B cell (primary cell): ENCODE data around the gene SPAG6. TPM values are rescaled to one million over a fixed set of nuclear protein-coding genes. Genes with fewer than 3 reads are reported as not detected.

Experiments used
- ATAC-seq: fragments of 200-7000 bp; cut with Tn5 transposase; one replicate; pipeline ENCODE4 v1.10.0; 2021; ENCODE audit warnings: low read depth, mild to moderate bottlenecking, moderate number of reproducible peaks, moderate library complexity
- CTCF ChIA-PET: fragments of 350-600 bp; sonication (Branson Sonifier 250); formaldehyde crosslinking; loops from one replicate; lab custom pipeline; 2021; ENCODE audit warnings: antibody characterized with exemption, inconsistent platforms; lab: Charles Lee
- POLR2A ChIA-PET: fragments of 350-600 bp; sonication (Branson Sonifier 250); formaldehyde crosslinking; loops from one replicate; lab custom pipeline; 2021; ENCODE audit warnings: antibody characterized with exemption; lab: Charles Lee
- DNase-seq: peaks from one replicate; pipeline ENCODE4 v3.0.0; 2013
- H2AFZ ChIP-seq: 2 replicates; pipeline ENCODE4 v1.6.1; 2012; ENCODE audit warnings: mild to moderate bottlenecking, low read depth, low read length; ENCODE audit not compliant: insufficient read depth, poor library complexity, severe bottlenecking
- H3K27ac ChIP-seq, 2 donors: 1 replicate in 1 of 2; 2 replicates in 1 of 2; pipeline ENCODE4 v1.5.1; 2012 to 2013; ENCODE audit warnings: low read length in 2 of 2, mild to moderate bottlenecking in 2 of 2, moderate library complexity in 1 of 2
- H3K27me3 ChIP-seq, 4 experiments: fragments of 200-600 bp in 1 of 4; sonication (generic) in 1 of 4; replicated peaks in 1 of 4; 1 replicate in 2 of 4; 2 replicates in 2 of 4; pipeline versions ENCODE4 v1.6.1 to v1.7.0; 2013 to 2016; ENCODE audit warnings: low read length in 3 of 4, mild to moderate bottlenecking in 2 of 4, mixed read lengths in 1 of 4, moderate library complexity in 1 of 4; ENCODE audit not compliant: insufficient read depth in 4 of 4, control insufficient read depth in 3 of 4; ENCODE audit errors: control extremely low read depth in 1 of 4
- H3K36me3 ChIP-seq, 2 experiments: replicated peaks in 1 of 2; 1 replicate in 1 of 2; 2 replicates in 1 of 2; pipeline versions ENCODE4 v1.6.1 to v1.7.1; 2013; ENCODE audit warnings: low read length in 1 of 2; ENCODE audit not compliant: insufficient read depth in 2 of 2, control insufficient read depth in 1 of 2; ENCODE audit errors: control extremely low read depth in 1 of 2, extremely low read depth in 1 of 2
- H3K4me1 ChIP-seq, 2 donors: fragments of 200-600 bp in 1 of 2; sonication (generic) in 1 of 2; 1 replicate in 1 of 2; 2 replicates in 1 of 2; pipeline versions ENCODE4 v1.5.1 to v1.6.1; 2013 to 2017; ENCODE audit warnings: low read length in 2 of 2; ENCODE audit not compliant: control insufficient read depth in 2 of 2, insufficient read depth in 2 of 2
- H3K4me2 ChIP-seq: replicated peaks from 2 replicates; pipeline ENCODE3; 2012; ENCODE audit warnings: mild to moderate bottlenecking, low read depth, low read length; ENCODE audit not compliant: poor library complexity, severe bottlenecking
- H3K4me3 ChIP-seq, 5 experiments: fragments of 200-600 bp in 1 of 5; sonication (generic) in 1 of 5; 1 replicate in 3 of 5; 2 replicates in 2 of 5; pipeline versions ENCODE4 v1.5.1 to v1.7.0; 2011 to 2016; ENCODE audit warnings: low read length in 4 of 5, mild to moderate bottlenecking in 4 of 5, low read depth in 2 of 5, control low read depth in 1 of 5, moderate library complexity in 1 of 5; ENCODE audit not compliant: insufficient read depth in 1 of 5; ENCODE audit errors: control extremely low read depth in 1 of 5, extremely low read depth in 1 of 5
- H3K79me2 ChIP-seq: fragments of 200-600 bp; sonication (generic); one replicate; pipeline ENCODE4 v1.6.0; 2016; ENCODE audit warnings: low read length; ENCODE audit not compliant: control insufficient read depth, insufficient read depth
- H3K9ac ChIP-seq: fragments of 200-600 bp; sonication (generic); 2 replicates; pipeline ENCODE4 v1.6.1; 2017; ENCODE audit warnings: mild to moderate bottlenecking, low read length, moderate library complexity
- H3K9me3 ChIP-seq, 3 donors: one replicate each; pipeline versions ENCODE4 v1.6.1 to v1.7.1; 2013; ENCODE audit warnings: low read length in 2 of 3; ENCODE audit not compliant: control insufficient read depth in 2 of 3, insufficient read depth in 1 of 3; ENCODE audit errors: control extremely low read depth in 1 of 3
- H4K20me1 ChIP-seq: 2 replicates; pipeline ENCODE4 v1.6.0; 2012; ENCODE audit warnings: mild to moderate bottlenecking, low read length; ENCODE audit not compliant: insufficient read depth, control insufficient read depth, poor library complexity, severe bottlenecking
- H3K27ac Mint-ChIP-seq: one replicate; pipeline ENCODE4 v1.8.0; 2021; ENCODE audit warnings: mixed read lengths
- H3K27me3 Mint-ChIP-seq: one replicate; pipeline ENCODE4 v1.8.0; 2021; ENCODE audit warnings: mixed read lengths
- H3K4me1 Mint-ChIP-seq: one replicate; pipeline ENCODE4 v1.8.0; 2021; ENCODE audit warnings: mixed read lengths
- H3K4me3 Mint-ChIP-seq: one replicate; pipeline ENCODE4 v1.8.0; 2021; ENCODE audit warnings: mixed read lengths
- H3K9me3 Mint-ChIP-seq: one replicate; pipeline ENCODE4 v1.8.0; 2022; ENCODE audit warnings: mixed read lengths; ENCODE audit not compliant: insufficient read depth
- CTCF ChIP-seq: fragments of 200-600 bp; IDR thresholded peaks from one replicate; pipeline ENCODE4 v1.8.0; 2022; ENCODE audit warnings: antibody characterized with exemption, mild to moderate bottlenecking
- EZH2 ChIP-seq: IDR thresholded peaks from 2 replicates; pipeline ENCODE4 v1.6.1; 2012; ENCODE audit warnings: borderline replicate concordance, low read depth, mild to moderate bottlenecking, moderate library complexity, low read length; ENCODE audit not compliant: insufficient read depth, poor library complexity, severe bottlenecking
- WGBS: methylation state at CpG from one replicate; pipeline ENCODE4 v1.1.5; 2013; ENCODE audit warnings: missing lambda C conversion rate; ENCODE audit not compliant: insufficient coverage; 5-methylcytosine and 5-hydroxymethylcytosine counted together
- intact Hi-C: fragments of 100-400 bp; cut with micrococcal nuclease; formaldehyde crosslinking; loops from one replicate; pipeline ENCODE4 v1.10.0; 2022
- polyA plus RNA-seq: library from polyadenylated mRNA; depleted of rRNA; stranded (reverse); fragments of >200 nt; gene quantifications from 2 replicates; pipeline ENCODE4 v1.2.3, GENCODE V29; 2012
- total RNA-seq, 2 donors: library from RNA; stranded (reverse); fragments of 120-200 nt in 1 of 2; gene quantifications; 1 replicate in 1 of 2; 2 replicates in 1 of 2; pipeline versions ENCODE4 v1.2.3 to v1.2.4, GENCODE V29; 2013 to 2022

Gene SPAG6
- total and polyA plus RNA-seq, 2 donors (not counting 1 experiment from before 2014, with no cell fraction given): not detected

GRCh38 chr10:22366771-22367170 lies 21.5 kb downstream of the SPAG6 start:
- ATAC-seq (no peak), DNase-seq (no peak)
- WGBS: no CpG with 5 or more reads among the region's 2 CpGs
- Histone ChIP-seq H3K27ac (no peak overlapping the region), H3K4me2 (no peak overlapping the region), H4K20me1 (no peaks in the 10 kb centered on the region), H3K79me2 (no peaks in the 10 kb centered on the region), H3K36me3 (no peaks in the 10 kb centered on the region), H3K4me3 (no peak overlapping the region), H3K9ac (no peak overlapping the region), H3K27me3 (no peaks in the 10 kb centered on the region), H2AFZ (no peak overlapping the region), H3K4me1 (peaks cover 7 to 8% of the 10 kb centered on the region in 2 donors), H3K9me3 (no peaks in the 10 kb centered on the region)
- TF ChIP-seq CTCF (no peak), EZH2 (no peak)
- Mint-ChIP-seq H3K27ac (no peak overlapping the region), H3K27me3 (no peaks in the 10 kb centered on the region), H3K9me3 (no peaks in the 10 kb centered on the region), H3K4me3 (no peak overlapping the region), H3K4me1 (peaks cover 17% of the 10 kb centered on the region)
- ChIA-PET POLR2A (no interaction called here), CTCF (no interaction called here)
- intact Hi-C loops: loop anchor here (5.0 kb wide), 1 partner anchor 51 kb away; no protein-coding TSS in a partner anchor

DNA sequence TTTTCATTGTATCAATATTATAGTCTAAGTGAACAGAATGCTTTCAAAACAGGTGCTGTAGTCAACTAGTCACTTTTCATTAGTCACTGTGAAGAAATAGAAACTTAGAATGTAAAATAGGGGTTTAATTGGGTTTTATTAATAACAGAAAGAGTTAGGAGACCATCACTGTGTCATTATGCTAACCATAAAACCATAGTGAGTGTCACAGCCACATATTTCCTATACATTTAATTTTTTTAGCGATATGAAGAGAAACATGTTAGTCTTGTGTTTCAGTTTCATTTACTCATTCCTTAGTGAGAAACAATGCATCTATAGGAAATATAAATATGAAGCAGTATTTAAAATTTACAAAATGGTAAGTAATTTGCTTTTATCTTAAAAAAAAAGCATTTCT lies 22.2 kb downstream of the SPAG6 start:
- Mint-ChIP-seq H3K4me3 (no peak overlapping the region), H3K9me3 (no peaks in the 10 kb centered on the region), H3K27ac (no peak overlapping the region), H3K27me3 (no peaks in the 10 kb centered on the region), H3K4me1 (peaks cover 17% of the 10 kb centered on the region)
- POLR2A ChIA-PET: no interaction called here
- Histone ChIP-seq H3K36me3 (no peaks in the 10 kb centered on the region), H3K4me1 (peaks cover 7 to 8% of the 10 kb centered on the region in 2 donors), H3K9me3 (no peaks in the 10 kb centered on the region), H3K9ac (no peak overlapping the region), H4K20me1 (no peaks in the 10 kb centered on the region), H3K4me3 (no peak overlapping the region), H3K27me3 (no peaks in the 10 kb centered on the region), H2AFZ (peak overlapping the region; percentile 21), H3K79me2 (no peaks in the 10 kb centered on the region), H3K4me2 (peak overlapping the region; percentile 26), H3K27ac (no peak overlapping the region)
- DNase-seq (no peak), ATAC-seq (no peak)
- WGBS: no CpG with 5 or more reads among the region's 1 CpG
- TF ChIP-seq EZH2 (no peak), CTCF (no peak)
- CTCF ChIA-PET: no interaction called here
- intact Hi-C loops: loop anchor here (5.0 kb wide), 1 partner anchor 50 kb away; no protein-coding TSS in a partner anchor
